ENCODE measurements around the gene ZNF785.
"Not testable (repeated sequence)": the region's sequence is repeated elsewhere in the genome, so short reads cannot be mapped to it uniquely, and the experiment has no call there.

- TF ChIP-seq CTCF (IDR thresholded peaks at IDR 0.05; ENCODE audit: borderline replicate concordance, extremely low read depth, low read length, poor library complexity, severe bottlenecking); EZH2 (IDR thresholded peaks at IDR 0.05; ENCODE audit: borderline replicate concordance, low read depth, low read length, severe bottlenecking): not testable (repeated sequence)
These were observed 49.0 kb downstream of the ZNF785 start for GRCh38 chr16:30536391-30537024.
